Psoas muscle (tissue), 8 donors: ENCODE measurements around the gene BRD9. TPM values are rescaled to one million over a fixed set of nuclear protein-coding genes. Genes with fewer than 3 reads are reported as not detected.
"Not testable (repeated sequence)": the region's sequence is repeated elsewhere in the genome, so short reads cannot be mapped to it uniquely, and the experiment has no call there.

Experiments
- ATAC-seq, 4 donors: fragments of 200-7000 bp; cut with Tn5 transposase; one replicate each; pipeline ENCODE4 v1.9.1; 2020; ENCODE audit warnings: moderate library complexity in 3 of 4, mild to moderate bottlenecking in 2 of 4
- DNase-seq, 2 donors: peaks; one replicate each; pipeline ENCODE4 v3.0.0-alpha.2; 2020
- H3K27ac ChIP-seq: fragments of 200-600 bp; one replicate; pipeline ENCODE4 v1.8.0; 2022
- H3K27me3 ChIP-seq, 3 donors: fragments of 200-600 bp in 1 of 3; one replicate each; pipeline versions ENCODE4 v1.6.1 to v1.8.0; 2013 to 2022; ENCODE audit warnings: low read length in 2 of 3, mild to moderate bottlenecking in 2 of 3, moderate library complexity in 1 of 3; ENCODE audit not compliant: insufficient read depth in 3 of 3
- H3K36me3 ChIP-seq, 2 donors: fragments of 200-600 bp in 1 of 2; one replicate each; pipeline versions ENCODE4 v1.6.1 to v1.8.0; 2013 to 2022; ENCODE audit warnings: low read depth in 1 of 2, mild to moderate bottlenecking in 1 of 2, moderate library complexity in 1 of 2; ENCODE audit not compliant: insufficient read depth in 1 of 2
- H3K4me1 ChIP-seq: fragments of 200-600 bp; one replicate; pipeline ENCODE4 v1.8.0; 2022
- H3K4me3 ChIP-seq: fragments of 200-600 bp; one replicate; pipeline ENCODE4 v1.8.0; 2022; ENCODE audit warnings: mild to moderate bottlenecking
- H3K9me3 ChIP-seq: fragments of 200-600 bp; one replicate; pipeline ENCODE4 v1.8.0; 2022
- WGBS, 3 donors: extraction: QIAGEN DNeasy Blood & Tissue Kit; methylation state at CpG; one replicate each; pipeline versions ENCODE4 v1.1.6 to v1.1.7; 2013; 5-methylcytosine and 5-hydroxymethylcytosine counted together
- intact Hi-C, 2 donors: fragments of 100-400 bp; cut with DNase I; formaldehyde crosslinking; loops; one replicate each; pipeline versions ENCODE4 v1.11.0 to v1.14.2; 2022
- polyA plus RNA-seq, 3 donors: library from polyadenylated mRNA; stranded (reverse); fragments of 200-250 nt; gene quantifications; one replicate each; pipeline ENCODE4 v1.2.3, GENCODE V29; 2013
- total RNA-seq, 4 donors: library from RNA; stranded (reverse); fragmentation: NEBNext Ultra II Directional in 2 of 4; extraction: Animal tissue kit (Norgen Biotek cat#: 25700) in 2 of 4; gene quantifications; one replicate each; pipeline versions ENCODE4 v1.2.1 to v1.2.4, GENCODE V29; 2021 to 2023
- TF ChIP-seq, protein P1 (sequence below): fragments of 200-600 bp; IDR thresholded peaks from one replicate; pipeline ENCODE4 v1.8.0; 2022; ENCODE audit warnings: antibody characterized with exemption
- donor health status: healthy with polysubstance abuse.
- donor health status: DM: no; HTN: no; CAD: no; lungs with moderate emphysema.
- donor health status: Bipolar disorder and iron deficiency.
- donor health status: healthy.
- donor health status: DM: yes; HTN: yes; CAD: no.
- donor health status: DM: no; HTN: no; CAD: no.
- donor health status: DM: no; HTN: no; CAD: no.
- donor health status: DM: yes; HTN: yes; CAD: no.

Gene BRD9
- total and polyA plus RNA-seq, 7 donors = 18.7 to 28.0 (median 22.6) TPM

DNA sequence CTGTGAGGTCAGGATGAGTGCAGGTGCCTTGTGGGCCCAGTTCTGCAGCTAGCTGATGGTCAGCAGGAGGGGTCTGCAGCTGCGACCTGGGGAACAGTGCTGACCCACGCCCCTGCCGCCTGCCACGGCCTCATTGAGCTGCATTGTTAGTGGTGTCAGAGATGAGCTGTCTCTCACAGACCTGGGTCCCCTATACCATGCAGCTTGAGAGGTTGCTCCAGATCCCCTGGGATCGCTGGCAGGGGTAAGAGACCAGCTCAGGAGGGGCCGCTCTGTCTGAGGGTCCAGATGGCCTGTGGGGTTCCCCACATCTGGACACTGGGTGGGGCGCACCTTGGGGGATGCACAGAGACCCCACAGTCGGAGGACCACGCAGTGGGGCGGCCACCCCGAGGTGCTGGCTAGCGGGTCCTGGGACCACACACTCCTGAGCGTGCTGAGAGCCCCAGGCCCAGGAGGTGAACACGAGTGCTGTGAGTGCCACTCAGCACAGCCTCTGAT, 54.9 kb downstream of the BRD9 start:
- DNase-seq = peak in 1 of 2 donors; percentile 36
- H3K9me3 ChIP-seq, H3K27ac ChIP-seq, H3K27me3 ChIP-seq, intact Hi-C loops, H3K4me1 ChIP-seq, H3K36me3 ChIP-seq, H3K4me3 ChIP-seq, ATAC-seq: not testable (repeated sequence)
- 92 to 98% (median 95%) methylated on average over 8 to 14 of the region's 14 CpGs for WGBS, 3 donors

DNA sequence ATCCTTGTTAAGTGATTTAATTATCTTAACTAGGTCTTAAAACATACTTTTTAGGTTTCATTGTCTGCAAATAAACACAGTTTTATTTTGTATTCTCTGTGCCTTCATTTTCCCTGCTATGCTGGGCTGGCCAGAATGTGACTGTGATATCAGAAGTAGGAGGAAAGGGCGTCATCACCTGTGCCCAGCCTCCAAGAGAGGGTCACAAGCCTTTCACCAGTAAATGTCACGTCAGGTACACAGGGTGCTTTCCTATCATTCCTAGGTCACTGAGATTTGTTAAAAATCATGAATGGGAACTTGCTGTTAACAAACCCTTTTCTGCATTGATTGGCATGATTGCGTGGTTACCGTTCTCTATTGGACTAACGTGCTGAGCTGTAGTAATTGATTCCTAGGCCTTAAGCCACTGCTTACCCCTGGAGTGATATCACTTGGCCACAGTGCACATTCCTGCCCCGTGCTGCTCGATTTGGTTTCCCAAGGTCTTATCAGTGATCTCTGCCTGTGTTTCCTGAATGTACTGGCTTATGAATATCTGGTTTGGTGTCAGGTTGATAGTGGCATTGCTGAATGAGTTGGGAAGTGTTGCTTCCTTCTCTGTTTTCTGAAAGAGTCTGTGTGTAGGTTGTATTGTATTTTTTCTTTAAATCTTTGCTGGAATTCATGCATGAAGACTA, 56.5 kb downstream of the BRD9 start:
- DNase-seq, intact Hi-C loops, H3K27me3 ChIP-seq, H3K4me1 ChIP-seq, H3K27ac ChIP-seq, H3K4me3 ChIP-seq, ATAC-seq, H3K36me3 ChIP-seq, H3K9me3 ChIP-seq: not testable (repeated sequence)
- 66 to 72% (median 69%) methylated on average over 7 of the region's 7 CpGs for WGBS, 3 donors

DNA sequence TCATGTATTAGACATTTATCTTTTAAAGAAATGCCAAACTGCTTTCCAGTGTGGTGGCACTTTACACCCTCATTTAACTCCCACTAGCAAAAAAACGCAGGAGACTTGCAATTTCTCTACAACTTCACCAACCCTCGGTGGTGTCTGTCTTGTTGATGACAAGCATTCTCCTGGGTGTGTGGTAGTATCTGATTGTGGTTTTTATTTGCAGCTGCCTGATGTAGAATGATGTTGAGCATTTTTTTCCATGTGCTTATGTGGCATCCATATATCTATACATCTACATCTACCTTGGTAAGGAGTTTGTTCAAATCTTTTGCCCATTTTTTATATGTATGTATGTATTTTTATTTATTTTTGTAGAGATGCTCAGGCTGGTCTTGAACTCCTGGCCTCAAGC, 58.6 kb downstream of the BRD9 start:
- intact Hi-C loops, H3K27ac ChIP-seq, H3K9me3 ChIP-seq, H3K27me3 ChIP-seq, H3K4me1 ChIP-seq, DNase-seq, ATAC-seq, H3K36me3 ChIP-seq, H3K4me3 ChIP-seq: not testable (repeated sequence)
- 73 to 83% (median 82%) methylated on average over 2 of the region's 2 CpGs for WGBS, 3 donors

DNA sequence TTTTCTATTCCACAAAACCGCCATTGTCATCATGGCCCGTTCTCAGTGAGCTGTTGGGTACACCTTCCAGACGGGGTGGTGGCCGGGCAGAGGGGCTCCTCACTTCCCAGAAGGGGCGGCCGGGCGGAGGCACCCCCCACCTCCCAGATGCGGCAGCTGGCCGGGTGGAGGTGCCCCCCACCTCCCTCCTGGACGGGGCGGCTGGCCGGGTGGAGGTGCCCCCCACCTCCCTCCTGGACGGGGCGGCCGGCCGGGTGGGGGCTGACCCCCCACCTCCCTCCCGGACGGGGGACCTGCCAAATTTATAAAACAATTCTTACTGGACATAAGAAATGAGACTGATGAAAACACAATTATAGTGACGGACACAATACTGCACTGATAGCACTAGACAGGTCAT, 64.4 kb downstream of the BRD9 start:
- H3K9me3 ChIP-seq, H3K4me1 ChIP-seq, H3K36me3 ChIP-seq, ATAC-seq, H3K27ac ChIP-seq, H3K27me3 ChIP-seq, H3K4me3 ChIP-seq, DNase-seq, intact Hi-C loops: not testable (repeated sequence)
- WGBS, 3 donors = 91 to 96% (median 96%) methylated on average over 17 of the region's 19 CpGs

DNA sequence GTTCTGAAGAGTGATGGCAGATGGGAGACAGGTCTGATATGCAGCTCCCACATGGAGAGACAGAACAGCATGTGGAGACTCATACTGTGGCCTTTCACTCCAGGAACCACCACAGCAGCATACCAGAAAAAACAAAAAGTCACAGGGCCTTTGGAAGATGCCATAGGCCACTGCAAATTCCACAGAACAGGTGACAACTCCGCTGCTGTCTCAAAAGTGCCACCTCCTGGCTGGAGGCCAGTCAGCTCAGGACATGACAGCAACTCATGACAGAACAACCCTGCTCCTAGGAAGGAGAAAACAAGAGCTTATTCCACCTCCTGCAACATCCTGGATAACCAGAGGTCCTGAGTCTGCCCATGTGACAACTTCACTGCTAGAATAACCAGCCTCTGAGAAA, 67.1 kb downstream of the BRD9 start:
- 0 to 54% (median 33%) methylated on average over 1 of the region's 1 CpG for WGBS, 3 donors
- H3K4me3 ChIP-seq, H3K9me3 ChIP-seq, H3K27me3 ChIP-seq, intact Hi-C loops, H3K4me1 ChIP-seq, DNase-seq, H3K36me3 ChIP-seq, H3K27ac ChIP-seq: not testable (repeated sequence)
- peak in 1 of 4 donors; percentile 19 for ATAC-seq

DNA sequence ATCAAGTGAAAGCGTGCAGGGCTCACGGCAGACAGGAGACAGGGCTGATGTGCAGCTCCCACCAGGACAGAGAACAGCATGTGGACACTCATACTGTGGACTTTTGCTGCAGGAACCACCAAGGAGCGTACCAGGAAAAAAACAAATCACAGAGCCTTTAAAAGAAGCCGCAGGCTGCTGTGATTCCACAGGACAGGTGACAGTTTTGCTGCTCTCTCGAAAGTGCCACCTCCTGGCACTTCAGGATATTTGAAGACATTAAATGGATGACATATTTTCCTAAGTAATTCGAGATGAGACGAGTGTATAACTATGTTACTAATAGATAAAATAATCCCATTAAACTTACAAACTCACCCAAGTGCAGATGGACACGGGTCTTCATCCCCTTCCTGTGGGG, 71.1 kb downstream of the BRD9 start:
- intact Hi-C loops = no loop called here
- Histone ChIP-seq H3K27ac (no peak overlapping the region), H3K27me3 (no peaks in the 10 kb centered on the region), H3K4me1 (no peaks in the 10 kb centered on the region), H3K9me3 (no peaks in the 10 kb centered on the region), H3K36me3 (peaks cover 0 to 6% of the 10 kb centered on the region in 2 donors), H3K4me3 (no peak overlapping the region)
- WGBS, 3 donors = 60 to 75% methylated on average over 8 of the region's 8 CpGs; no CpG with 5 or more reads in 1 of the 3 donors
- ATAC-seq (no peak), DNase-seq (no peak)
- TF ChIP-seq, protein P1, sequence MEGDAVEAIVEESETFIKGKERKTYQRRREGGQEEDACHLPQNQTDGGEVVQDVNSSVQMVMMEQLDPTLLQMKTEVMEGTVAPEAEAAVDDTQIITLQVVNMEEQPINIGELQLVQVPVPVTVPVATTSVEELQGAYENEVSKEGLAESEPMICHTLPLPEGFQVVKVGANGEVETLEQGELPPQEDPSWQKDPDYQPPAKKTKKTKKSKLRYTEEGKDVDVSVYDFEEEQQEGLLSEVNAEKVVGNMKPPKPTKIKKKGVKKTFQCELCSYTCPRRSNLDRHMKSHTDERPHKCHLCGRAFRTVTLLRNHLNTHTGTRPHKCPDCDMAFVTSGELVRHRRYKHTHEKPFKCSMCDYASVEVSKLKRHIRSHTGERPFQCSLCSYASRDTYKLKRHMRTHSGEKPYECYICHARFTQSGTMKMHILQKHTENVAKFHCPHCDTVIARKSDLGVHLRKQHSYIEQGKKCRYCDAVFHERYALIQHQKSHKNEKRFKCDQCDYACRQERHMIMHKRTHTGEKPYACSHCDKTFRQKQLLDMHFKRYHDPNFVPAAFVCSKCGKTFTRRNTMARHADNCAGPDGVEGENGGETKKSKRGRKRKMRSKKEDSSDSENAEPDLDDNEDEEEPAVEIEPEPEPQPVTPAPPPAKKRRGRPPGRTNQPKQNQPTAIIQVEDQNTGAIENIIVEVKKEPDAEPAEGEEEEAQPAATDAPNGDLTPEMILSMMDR = no peak

DNA sequence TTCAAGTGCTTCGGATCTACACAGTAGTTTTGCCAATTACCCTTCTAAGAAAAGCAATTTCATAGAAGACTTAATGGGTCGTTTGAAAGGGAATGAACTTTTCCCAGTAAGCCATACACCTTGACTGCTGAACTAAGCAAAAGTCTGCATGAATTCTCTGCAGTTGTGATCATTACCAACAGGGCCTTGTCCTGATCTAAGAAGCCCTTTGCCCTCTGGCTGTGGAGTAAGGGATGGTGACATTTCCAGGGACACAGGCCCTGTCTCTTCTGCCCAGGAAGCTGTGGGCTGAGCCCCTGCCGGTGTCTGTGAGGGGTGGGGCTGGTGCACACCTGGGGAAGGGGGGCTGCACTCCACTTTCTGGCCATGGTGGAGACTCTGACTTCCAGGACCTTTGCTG, 72.4 kb downstream of the BRD9 start:
- H3K4me3 ChIP-seq = no peak overlapping the region
- no peaks in the 10 kb centered on the region for H3K27me3 ChIP-seq
- H3K36me3 ChIP-seq = peaks cover 0 to 9% of the 10 kb centered on the region in 2 donors
- no peak for DNase-seq
- TF ChIP-seq, protein P1 = no peak
- intact Hi-C loops = no loop called here
- no peak overlapping the region for H3K27ac ChIP-seq
- 76% methylated on average over 3 of the region's 3 CpGs; no CpG with 5 or more reads in 1 of the 3 donors for whole genome bisulfite sequencing, 3 donors
- H3K9me3 ChIP-seq = peaks cover 3% of the 10 kb centered on the region
- ATAC-seq = no peak
- no peaks in the 10 kb centered on the region for H3K4me1 ChIP-seq
